Activated CD8-positive, alpha-beta memory T cell treated with anti-CD3 and anti-CD28 coated beads for 24 hours (primary cell): ENCODE measurements around the gene PTPRN2.

Source experiments
- DNase-seq: peaks from one replicate; pipeline ENCODE4 v3.0.0-alpha.2; 2020

PTPRN2 gene

GRCh38 chr7:158602905-158603772 is 15.5 kb upstream of the PTPRN2 start:
- no peak for DNase-seq

- DNase-seq: no peak
These were observed 14.4 kb upstream of the PTPRN2 start for GRCh38 chr7:158602041-158602440.

- DNase-seq: no peak
These were observed 13.5 kb upstream of the PTPRN2 start for GRCh38 chr7:158601090-158601489.

GRCh38 chr7:158596745-158597144 is 9.1 kb upstream of the PTPRN2 start:
- no peak for DNase-seq

- DNase-seq: no peak
These were observed 8.7 kb upstream of the PTPRN2 start for GRCh38 chr7:158596309-158596708.

- no peak for DNase-seq
These were observed 7.4 kb upstream of the PTPRN2 start for GRCh38 chr7:158595068-158595467.

- no peak for DNase-seq
These were observed 4.9 kb upstream of the PTPRN2 start for GRCh38 chr7:158592541-158592940.

- no peak for DNase-seq
These were observed 4.3 kb upstream of the PTPRN2 start for GRCh38 chr7:158591944-158592343.

- DNase-seq: no peak
These were observed 2.5 kb upstream of the PTPRN2 start for GRCh38 chr7:158590181-158590530.

- DNase-seq: no peak
These were observed 2.0 kb upstream of the PTPRN2 start for GRCh38 chr7:158589653-158590052.

GRCh38 chr7:158588878-158589442 is 1.3 kb upstream of the PTPRN2 start:
- DNase-seq: no peak

GRCh38 chr7:158588085-158588877 is 658 bp upstream of the PTPRN2 start:
- no peak for DNase-seq

GRCh38 chr7:158586499-158587161 is 993 bp downstream of the PTPRN2 start:
- DNase-seq: no peak

- no peak for DNase-seq
These were observed 1.7 kb downstream of the PTPRN2 start for GRCh38 chr7:158585721-158586498.

- no peak for DNase-seq
These were observed 3.2 kb downstream of the PTPRN2 start for GRCh38 chr7:158584407-158584806.

- no peak for DNase-seq
These were observed 3.8 kb downstream of the PTPRN2 start for GRCh38 chr7:158583810-158584209.

GRCh38 chr7:158583143-158583542 is 4.5 kb downstream of the PTPRN2 start:
- DNase-seq: no peak

- DNase-seq: no peak
These were observed 5.5 kb downstream of the PTPRN2 start for GRCh38 chr7:158582089-158582456.

- DNase-seq: no peak
These were observed 6.1 kb downstream of the PTPRN2 start for GRCh38 chr7:158581440-158582088.

- DNase-seq: no peak
These were observed 7.7 kb downstream of the PTPRN2 start for GRCh38 chr7:158579662-158580646.
